Activated CD4-positive, alpha-beta T cell treated with anti-CD3 and anti-CD28 coated beads, Interleukin-2, amount 50 U/mL, for 16 hours (primary cell): Measurements from ENCODE around the gene ZSCAN16.
"Not testable (repeated sequence)": the region's sequence is repeated elsewhere in the genome, so short reads cannot be mapped to it uniquely, and the experiment has no call there.

Experiments
- DNase-seq: peaks from one replicate; pipeline ENCODE4 v3.0.0-alpha.2; 2020

The ZSCAN16 gene

GRCh38 chr6:28124350-28124970, at the start of gene ZSCAN16:
TSS of gene ZSCAN16 (plus strand) at chr6:28124609. CDS start at chr6:28125444, 835 bp downstream.
- peak; percentile 83 for DNase-seq

GRCh38 chr6:28078050-28078449, 46.4 kb upstream of the ZSCAN16 start:
- DNase-seq: no peak

- DNase-seq: no peak
These were observed 45.6 kb upstream of the ZSCAN16 start for GRCh38 chr6:28078836-28079235.

- not testable (repeated sequence) for DNase-seq
These were observed 44.1 kb upstream of the ZSCAN16 start, which contains the start of gene ZNF165 for GRCh38 chr6:28080381-28080630. TSS of gene ZNF165 (plus strand) at chr6:28080568. CDS start at chr6:28085481, 4,913 bp downstream.

- peak; percentile 91 for DNase-seq
These were observed 43.6 kb upstream of the ZSCAN16 start for GRCh38 chr6:28080631-28081485.

GRCh38 chr6:28081486-28081751, 43.0 kb upstream of the ZSCAN16 start:
- peak; percentile 10 for DNase-seq

- no peak for DNase-seq
These were observed 41.5 kb upstream of the ZSCAN16 start for GRCh38 chr6:28082939-28083338.

GRCh38 chr6:28089054-28089453, 35.4 kb upstream of the ZSCAN16 start:
- no peak for DNase-seq

- DNase-seq: no peak
These were observed 33.4 kb upstream of the ZSCAN16 start for GRCh38 chr6:28090917-28091586.

GRCh38 chr6:28102222-28102621, 22.2 kb upstream of the ZSCAN16 start:
- not testable (repeated sequence) for DNase-seq

GRCh38 chr6:28102699-28103098, 21.7 kb upstream of the ZSCAN16 start:
- not testable (repeated sequence) for DNase-seq

GRCh38 chr6:28104392-28105244, 19.8 kb upstream of the ZSCAN16 start:
- peak; percentile 87 for DNase-seq

GRCh38 chr6:28105245-28105639, 19.2 kb upstream of the ZSCAN16 start:
- no peak for DNase-seq

GRCh38 chr6:28107506-28107905, 16.9 kb upstream of the ZSCAN16 start:
- no peak for DNase-seq

- DNase-seq: no peak
These were observed 12.4 kb upstream of the ZSCAN16 start for GRCh38 chr6:28111964-28112363.

GRCh38 chr6:28115799-28116198, 8.6 kb upstream of the ZSCAN16 start:
- no peak for DNase-seq

- no peak for DNase-seq
These were observed 6.9 kb upstream of the ZSCAN16 start for GRCh38 chr6:28117386-28118050.

- DNase-seq: no peak
These were observed 6.2 kb upstream of the ZSCAN16 start for GRCh38 chr6:28118217-28118616.

GRCh38 chr6:28121876-28122275, 2.5 kb upstream of the ZSCAN16 start:
- no peak for DNase-seq

- DNase-seq: not testable (repeated sequence)
These were observed 2.1 kb upstream of the ZSCAN16 start for GRCh38 chr6:28122283-28122682.

- no peak for DNase-seq
These were observed 553 bp downstream of the ZSCAN16 start for GRCh38 chr6:28124971-28125353.

GRCh38 chr6:28125401-28125800, 992 bp downstream of the ZSCAN16 start:
- no peak for DNase-seq

- peak; percentile 44 for DNase-seq
These were observed 9.6 kb downstream of the ZSCAN16 start for GRCh38 chr6:28134015-28134414.
